HG03378 (cell line): Measurements from ENCODE around the gene SORCS2.

Source experiments
- ATAC-seq: cut with Tn5 transposase; IDR thresholded peaks from one replicate; pipeline ENCODE4 v1.9.1; 2021; ENCODE audit warnings: mild to moderate bottlenecking, moderate library complexity; ENCODE audit not compliant: unreplicated experiment

SORCS2 gene

DNA sequence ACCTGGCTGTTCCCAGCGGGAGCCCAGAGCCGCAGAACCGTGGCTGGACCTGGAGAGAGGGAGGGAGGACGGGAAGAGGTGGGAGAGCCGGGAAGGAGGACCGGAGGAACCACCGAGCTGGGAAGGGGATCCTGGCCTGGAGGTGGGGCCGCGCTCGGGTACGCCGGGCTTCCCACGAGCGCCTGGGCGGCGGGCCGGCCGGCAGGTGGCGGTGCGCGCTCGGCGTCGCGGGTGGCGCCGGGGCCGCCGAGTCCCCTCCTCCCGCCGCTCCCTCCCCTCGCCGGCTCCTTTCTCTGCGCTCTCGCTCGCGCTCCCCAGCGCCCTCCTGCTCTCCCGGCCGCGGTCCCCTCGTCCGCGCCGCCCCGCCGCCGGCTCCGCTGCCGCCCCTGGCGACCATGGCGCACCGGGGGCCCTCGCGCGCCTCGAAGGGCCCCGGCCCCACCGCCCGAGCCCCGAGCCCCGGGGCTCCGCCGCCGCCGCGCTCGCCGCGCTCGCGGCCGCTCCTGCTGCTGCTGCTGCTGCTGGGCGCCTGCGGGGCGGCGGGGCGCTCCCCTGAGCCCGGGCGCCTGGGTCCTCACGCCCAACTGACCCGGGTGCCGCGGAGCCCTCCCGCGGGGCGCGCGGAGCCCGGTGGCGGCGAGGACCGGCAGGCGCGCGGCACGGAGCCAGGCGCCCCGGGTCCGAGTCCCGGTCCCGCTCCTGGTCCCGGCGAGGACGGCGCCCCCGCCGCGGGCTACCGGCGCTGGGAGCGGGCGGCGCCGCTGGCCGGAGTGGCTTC, at the start of gene SORCS2:
TSS of gene SORCS2 (plus strand) at position 287 of the 778 bp plus-strand sequence.
- ATAC-seq, result no peak

DNA sequence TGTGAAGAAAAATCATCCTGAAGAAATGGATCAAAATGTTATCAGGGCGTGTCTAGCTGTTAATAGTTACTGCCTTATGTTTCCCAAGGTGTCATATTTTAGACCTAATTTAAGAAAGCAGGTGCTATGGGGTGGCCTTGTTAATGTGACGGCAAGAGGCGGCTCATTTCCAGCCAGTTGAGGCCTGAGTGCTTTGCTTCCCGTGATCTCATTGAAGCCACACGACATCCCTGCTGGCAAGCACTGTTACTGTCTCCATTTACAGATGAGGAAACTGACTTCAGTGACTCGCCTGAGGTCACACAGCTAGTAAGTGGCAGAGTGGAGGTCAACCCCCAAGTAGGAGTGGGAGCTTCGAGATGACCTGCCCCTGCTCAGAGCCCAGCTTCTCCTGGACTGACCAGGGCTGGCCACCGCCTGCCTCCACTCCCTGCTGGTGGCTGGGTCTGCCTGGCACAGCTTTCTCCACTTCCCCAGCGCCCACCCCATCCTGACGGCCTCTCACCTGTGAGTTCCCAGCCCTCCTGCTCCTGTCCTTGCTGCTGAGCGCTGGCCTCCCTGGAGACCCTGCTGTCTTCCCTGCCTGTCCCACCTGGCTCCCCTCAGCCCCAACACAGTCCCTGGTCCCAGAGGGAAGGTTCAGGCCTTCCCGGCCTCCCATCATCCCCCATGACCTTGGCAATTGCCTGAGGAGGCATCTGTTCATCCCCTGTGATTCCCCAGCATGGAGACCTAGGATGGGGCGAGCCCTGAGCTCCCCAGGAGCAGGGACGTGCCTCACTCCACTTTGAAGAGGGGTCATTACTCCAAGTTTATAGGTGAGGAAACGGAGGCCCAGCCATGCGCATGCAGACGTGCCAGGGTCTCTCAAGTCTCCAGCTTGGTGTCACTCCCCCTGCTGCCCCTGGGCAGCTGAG, 47.7 kb upstream of the SORCS2 start:
- ATAC-seq, result no peak

DNA sequence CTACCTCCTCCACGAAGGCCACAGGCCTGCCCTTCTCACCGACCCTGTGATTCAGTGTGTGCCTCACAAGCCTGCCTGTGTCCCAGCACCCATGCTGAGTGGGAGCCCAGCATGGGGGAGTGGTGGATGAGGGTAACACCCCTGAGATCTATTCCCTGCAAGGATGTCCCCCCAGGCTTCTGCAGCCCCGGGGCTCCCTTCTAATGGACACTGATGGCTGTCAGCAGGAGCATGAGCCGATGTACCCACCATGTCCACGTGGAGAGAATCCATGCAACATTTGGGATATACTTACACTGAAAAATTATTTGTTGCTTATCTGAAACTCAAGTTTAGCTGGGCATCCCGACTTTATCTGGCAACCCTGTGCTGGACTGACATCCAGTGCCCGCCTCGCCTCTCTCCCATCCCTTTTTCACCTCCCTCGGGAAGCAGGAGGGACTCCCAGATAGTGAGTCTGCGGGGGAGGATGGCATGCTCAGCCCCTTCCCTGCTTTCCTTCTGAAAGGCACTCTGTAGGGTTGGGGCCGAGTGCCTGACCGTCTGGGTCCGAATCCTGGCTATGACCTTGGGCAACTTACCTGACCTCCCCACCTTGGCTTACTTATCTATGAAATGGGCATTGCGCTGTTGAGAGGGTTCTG, 46.9 kb upstream of the SORCS2 start:
- no peak for ATAC-seq

DNA sequence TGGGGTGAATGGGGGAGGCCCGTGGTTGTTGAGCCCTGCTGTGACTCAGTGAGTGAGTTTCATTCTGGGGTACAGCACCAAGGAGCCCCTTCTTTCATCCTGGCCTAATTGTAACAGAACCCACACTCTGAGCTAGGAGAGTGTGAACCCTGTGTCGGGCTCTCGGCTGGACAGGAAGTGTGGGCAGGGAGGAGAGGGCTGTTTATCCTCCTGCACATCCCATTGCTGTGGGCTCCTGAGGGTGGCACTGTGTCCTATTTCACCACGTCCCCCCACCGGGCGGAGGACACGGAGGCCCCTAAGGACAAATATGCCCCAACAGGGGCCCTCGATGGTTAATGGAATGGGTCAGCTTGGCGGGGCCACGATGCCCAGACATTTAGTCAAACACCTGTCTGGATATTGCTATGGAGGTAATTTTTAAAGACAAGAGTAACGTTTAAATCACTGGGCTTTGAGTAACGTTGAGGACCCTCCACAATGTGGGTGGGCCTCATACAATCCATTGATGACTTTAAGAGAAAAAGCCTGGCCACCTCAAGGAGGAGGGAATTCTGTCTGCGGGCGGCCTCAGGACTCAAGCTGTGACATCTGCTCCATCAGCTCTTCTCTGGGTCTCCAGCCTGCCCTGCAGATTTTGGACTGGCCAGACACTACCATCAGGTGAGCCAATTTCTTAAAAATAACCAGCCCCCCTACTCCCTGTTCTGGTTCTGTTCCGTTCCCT, 46.1 kb upstream of the SORCS2 start:
- ATAC-seq, result no peak

DNA sequence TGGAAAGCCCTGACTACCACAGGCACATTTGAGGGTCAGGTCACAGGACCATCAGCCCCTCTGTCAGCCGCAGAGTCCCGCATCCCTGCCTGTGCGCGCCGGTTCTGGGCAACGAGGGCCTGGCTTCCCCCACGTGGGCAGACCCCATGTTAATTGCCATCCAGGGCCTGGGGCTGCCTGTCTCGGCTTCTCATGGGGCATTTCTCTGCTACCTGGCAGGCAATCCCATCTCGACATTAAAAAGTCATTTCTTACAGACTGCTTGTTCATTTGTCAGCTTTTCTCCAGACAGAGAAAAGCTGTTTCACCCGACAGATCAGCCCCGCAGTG, 45.6 kb upstream of the SORCS2 start:
- no peak for ATAC-seq

DNA sequence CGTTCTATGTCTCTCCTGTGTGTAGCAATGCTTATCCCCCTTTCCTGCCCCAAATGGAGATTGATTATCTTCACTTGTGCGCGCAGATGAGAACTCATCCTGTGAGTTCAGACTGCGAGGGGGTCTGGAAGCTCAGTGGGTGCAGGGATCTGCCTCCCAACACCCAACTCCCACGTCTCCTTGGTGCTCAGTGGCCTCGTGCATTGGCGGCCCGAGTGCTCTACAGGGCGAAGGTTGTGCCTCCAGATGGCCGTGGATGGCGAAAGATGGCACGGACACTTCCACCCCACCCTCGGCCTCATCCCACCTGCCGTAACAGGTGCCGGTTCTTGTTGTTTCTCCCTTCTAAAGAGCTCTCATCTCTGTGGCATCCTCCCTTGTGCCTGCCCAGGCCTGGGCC, 45.1 kb upstream of the SORCS2 start:
- no peak for ATAC-seq

DNA sequence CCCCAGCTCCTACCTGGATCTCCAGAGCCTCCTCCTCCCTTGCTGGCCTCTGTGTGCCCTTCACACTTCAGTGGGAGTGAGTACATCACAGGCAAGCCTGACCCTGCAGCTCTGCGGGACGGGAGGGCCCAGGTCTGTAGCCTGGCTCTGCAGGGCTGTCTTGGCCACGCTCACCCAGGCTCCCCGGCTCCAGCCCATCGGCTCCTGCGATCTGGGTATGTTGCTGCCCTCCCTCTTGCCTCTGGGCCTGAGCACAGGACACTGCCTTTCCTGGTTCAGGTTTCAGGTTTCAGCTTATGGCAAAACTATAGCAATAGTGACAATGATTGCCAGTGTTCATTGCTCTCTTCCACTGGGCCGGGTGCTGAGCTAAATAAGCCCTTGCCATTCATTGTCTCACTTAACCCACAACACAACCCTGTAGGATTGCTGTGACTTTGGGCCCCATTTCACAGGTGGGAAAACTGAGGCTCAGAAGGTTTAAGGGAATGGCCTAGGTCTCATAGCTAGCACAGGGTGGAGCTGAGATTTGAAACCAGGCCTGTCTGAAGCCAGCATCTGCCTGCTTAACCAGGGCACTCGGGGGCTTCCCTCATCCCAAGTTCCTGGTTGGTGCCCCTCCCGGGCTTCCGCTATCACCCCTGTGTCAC, 44.6 kb upstream of the SORCS2 start:
- ATAC-seq, result no peak

DNA sequence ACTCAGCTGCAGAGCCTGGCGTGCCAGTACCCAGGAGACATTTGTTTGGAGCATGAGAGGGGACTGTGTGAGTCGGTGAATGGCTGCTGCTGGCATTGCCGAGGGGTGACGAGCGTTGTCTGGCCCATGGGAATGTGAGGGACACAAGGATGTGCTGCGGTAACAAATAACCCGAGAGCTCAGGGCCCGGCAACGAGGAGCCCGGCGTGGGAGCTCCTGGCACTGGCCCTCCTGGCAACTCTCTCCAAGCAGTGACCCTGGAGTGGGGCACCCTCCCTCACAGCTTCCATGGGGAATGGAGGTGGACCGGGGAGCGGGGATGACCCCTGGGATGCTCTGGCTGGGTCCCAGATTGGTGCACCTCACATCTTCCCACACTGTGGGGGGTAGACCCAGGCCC, 44.0 kb upstream of the SORCS2 start:
- no peak for ATAC-seq

DNA sequence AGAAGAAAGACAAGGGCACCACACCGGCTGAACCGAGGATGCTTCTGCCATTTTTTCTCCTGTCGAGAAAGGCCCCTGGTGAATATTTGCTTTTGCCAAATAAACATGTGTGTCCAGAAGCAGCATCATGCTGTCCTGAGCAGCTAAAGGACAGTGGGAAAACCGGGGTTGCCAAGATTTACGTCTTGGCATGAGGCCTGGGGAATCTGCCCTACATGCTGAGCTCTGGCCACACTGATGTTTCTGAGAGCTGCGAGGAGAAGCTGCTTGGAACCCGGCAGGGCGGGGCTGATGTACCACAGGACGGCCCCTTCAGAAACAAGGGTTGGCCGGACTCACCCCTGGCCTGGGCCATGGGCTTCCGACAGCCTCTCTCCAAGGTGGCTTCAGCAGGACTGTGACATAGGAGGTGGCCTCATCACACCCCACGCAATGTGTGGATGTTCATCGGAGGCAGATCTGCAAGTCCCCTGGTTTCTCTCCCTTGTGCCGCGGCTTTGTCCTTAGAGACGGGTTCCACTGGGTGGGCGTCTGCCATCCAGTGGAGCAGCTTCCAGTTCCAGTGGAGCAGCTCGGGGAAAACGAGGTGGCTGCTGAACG, 42.2 kb upstream of the SORCS2 start:
- ATAC-seq, result no peak

DNA sequence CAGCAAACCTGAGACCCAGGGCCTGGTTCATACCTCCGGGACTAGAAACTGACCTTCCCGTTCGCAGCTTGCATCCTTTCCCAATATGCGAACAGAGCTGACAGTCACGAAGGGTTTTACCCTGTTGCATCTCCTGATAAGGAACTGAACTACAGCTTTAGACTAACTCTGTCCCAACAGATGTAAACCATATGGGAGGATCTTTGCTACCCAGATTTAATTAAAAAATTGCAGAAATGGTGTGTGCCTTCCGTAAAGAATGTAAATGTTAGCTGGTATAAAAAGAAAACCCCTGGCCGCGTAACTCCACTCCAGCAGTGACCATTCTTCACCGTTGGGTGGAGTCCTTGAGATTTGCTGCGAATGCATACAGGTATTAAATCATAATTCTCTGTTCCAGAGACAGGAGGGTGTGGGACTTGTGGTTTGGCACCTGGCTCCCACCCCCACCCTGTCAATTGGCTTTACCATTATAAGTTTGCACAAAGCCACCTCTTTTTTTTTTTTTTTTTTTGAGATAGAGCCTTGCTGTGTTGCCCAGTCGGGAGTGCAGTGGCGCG, 40.6 kb upstream of the SORCS2 start:
- ATAC-seq, result no peak

DNA sequence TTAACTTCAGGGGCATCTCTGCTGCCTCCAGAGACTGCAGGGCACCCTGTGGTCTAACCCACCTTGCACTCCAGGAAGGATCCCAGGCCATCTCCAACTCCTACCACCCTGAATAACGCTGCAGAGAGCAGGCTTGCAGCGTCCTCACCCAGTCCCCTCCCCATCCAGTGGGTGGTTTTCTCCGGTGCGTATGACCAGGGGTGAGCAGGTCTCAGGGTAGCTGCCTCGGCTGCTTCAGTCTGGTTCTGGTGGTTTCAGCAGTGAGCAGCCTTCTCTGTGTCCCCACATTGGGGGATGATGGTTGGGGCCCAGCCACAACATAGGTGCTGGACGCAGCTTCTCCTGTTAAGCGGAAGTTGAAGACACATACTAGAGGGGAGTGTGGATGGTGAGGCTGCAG, 38.6 kb upstream of the SORCS2 start:
- no peak for ATAC-seq

DNA sequence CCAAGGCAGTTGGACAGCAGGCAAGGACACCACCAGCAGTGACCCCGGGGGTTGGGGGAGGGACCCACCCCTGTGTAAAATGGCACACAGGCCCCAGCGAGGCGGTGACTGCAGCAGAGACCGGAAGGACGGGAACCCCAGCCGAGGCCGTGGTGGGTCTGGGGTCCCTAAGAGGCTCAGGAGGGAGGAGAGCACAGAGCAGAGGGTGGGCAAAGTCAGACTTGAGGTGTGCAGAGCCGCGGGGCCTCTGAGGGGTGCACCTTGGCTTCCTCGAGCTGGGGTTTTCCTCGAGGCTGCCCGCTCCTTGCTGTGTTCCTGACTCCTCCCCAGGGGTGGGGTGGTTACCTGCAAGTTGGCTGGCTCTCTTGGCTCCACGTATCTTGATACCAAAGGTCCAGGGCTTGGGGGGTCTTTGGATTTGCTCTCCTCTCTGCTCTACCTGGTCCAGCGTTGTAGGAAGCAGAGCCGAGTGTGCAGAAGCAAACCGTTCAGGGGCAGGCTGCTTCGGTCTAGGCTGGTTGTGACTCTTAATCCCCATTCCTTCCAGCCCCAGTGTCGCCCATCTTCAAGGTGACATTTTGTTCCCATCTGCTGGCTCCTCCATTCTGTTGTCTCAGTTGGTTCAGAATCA, 37.9 kb upstream of the SORCS2 start:
- no peak for ATAC-seq

DNA sequence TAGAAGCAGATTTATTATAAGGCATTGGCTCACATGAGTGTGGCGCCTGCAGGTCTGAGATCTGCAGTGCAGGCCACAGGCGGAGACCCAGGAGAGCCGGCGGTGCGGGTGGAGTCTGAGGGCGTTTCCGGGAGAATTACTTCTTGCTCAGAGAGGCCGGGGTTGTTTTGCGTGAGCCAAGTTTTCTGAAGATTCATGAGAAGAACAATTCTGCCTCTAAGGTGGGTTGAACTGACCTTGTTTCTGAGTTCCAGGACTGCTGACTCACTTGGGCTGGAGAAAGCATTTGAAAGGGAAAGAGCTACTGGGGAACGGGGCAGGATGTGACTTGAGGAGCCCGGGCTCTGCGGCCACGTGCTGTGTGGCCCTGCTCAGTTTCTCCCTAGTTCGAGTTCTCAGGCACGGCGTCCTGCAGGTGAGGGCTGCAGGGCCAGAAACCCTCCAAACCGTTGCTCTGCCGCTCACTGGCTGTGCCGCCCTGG, 36.7 kb upstream of the SORCS2 start:
- no peak for ATAC-seq

DNA sequence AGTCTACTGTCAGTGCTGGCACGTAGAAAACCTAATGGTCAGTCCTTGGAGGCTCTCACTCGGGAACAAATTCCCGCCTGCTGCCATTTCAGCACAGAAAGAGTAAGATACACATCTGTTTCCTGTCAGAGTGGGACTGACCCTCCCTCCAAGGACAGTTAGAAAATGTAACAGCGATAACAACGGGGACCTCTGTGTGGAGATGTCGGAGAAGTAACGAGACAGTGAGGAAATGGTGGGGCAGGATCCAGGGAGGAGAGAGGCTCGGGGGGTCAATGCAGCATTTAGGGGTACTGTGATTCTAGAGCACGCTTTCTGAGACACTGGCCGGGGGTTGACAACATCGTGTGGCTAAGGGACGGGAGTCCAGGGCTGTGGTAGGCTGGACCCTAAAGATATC, 36.0 kb upstream of the SORCS2 start:
- ATAC-seq, result no peak

DNA sequence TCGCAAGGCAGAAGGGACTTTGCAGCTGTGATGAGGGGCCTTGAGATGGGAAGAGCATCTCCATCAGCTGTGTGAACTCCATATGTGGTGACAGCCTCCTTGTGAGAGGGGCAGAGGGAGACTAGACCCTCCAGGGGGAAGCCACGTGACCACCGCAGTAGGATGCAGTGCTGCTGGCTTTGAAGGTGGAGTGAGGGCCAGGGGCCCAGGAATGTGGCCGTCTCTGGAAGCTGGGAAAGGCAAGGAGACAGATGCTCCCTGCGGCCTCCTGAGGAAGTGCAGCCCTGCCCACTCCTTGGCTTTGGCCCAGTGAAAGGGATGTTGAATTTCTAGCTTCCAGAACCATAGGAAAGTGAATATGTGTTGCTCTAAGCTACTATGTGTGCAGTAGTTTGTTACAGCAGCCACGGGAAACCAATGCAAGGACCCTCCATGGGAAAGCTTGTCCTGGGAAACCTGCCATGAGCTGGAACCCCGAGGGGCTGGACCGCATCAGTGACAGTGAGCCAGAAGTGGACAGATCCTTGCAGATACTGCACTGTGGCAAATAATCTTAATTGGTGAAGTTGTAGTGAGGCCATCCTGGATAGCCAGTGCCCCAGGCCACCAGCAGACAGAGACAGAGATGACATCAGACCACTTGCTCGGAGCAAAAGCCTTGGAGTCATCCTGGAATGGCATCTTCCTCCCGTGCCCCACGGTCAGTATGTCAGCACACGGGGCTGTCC, 35.4 kb upstream of the SORCS2 start:
- ATAC-seq, result no peak

DNA sequence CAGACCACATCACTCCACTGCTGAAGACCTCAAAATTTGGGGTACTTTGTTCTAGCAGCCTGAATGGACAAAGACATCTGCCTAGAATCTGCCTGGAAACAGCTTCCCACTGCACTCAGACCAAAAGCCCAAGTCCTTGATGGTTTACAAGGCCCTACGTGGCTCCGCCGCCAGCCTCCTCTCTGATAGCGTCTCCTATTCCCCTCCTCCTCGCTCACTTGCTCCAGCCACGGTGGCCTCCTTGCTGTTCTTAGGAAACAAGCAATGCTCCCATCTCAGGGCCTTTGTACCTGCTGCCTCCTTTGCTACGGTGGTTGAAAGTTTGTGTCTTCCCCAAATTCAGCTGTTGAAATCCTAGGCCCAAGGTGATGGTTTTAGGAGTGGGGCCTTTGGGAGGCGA, 34.7 kb upstream of the SORCS2 start:
- no peak for ATAC-seq

DNA sequence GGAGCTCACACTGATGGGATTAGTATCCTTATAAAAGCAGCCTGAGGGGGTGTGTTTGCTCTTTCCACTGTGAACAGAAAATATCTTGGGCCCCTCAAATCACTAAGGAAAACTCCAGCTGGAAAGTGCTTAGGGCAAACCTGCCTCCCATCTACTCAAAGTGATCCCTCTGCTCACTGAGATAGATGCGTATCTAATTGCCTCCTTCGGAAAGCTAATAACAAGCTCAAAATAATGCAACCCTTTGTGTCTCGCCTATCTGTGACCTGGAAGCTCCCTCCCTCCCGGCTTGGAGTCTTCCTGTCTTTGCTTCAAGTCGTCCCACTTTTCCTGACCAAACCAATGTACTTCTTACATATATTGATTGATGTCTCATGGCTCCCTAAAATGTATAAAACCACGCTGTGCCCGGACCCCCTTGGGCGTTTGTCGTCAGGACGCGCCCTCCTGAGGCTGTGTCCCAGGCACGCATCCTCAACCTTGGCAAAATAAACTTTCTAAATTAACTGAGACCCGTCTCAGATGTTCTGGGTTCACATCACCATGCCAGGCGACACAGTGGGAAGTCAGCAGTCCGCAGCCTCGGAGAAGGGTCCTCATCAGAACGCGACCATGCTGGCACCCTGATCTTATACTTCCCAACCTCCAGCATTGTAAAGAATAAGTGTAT, 34.1 kb upstream of the SORCS2 start:
- ATAC-seq, result no peak

DNA sequence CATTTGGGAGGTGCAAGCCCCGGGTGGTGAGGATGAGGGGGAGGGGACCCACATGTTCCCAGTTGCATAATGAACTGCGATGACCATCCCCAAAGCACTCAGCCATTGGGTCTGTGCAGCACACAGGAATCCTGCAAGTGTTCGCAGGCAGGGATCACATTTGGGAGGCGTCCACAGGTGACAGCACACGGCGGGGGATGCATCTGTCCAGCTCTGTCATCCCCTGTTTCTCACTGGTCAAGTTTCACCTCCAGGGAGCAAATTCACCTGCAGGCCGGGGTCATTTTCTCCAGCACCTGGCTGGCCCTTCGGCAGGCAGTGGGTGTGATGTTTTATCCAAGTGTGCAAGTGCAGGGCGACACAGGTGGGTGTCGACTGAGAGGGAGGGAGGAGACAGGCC, 33.3 kb upstream of the SORCS2 start:
- no peak for ATAC-seq
